NCI-H146 (cell line): ENCODE measurements around the gene ATRNL1.

ENCODE experiments used
- DNase-seq: peaks from one replicate; lab custom pipeline; 2025; lab: John Stamatoyannopoulos, UW

The ATRNL1 gene

GRCh38 chr10:115093286-115093775, at the start of gene ATRNL1:
Gene ATRNL1 (plus strand): TSS chr10:115093365. CDS start chr10:115093751, 386 bp downstream.
- DNase-seq, result peak; percentile 43

- DNase-seq, result no peak
Measured at GRCh38 chr10:115043719-115044118, 49.4 kb upstream of the ATRNL1 start.

GRCh38 chr10:115044891-115045290, 48.3 kb upstream of the ATRNL1 start:
- DNase-seq, result no peak

- no peak for DNase-seq
Measured at GRCh38 chr10:115045499-115045898, 47.7 kb upstream of the ATRNL1 start.

GRCh38 chr10:115046686-115047236, 46.4 kb upstream of the ATRNL1 start:
- DNase-seq, result no peak

- DNase-seq, result no peak
Measured at GRCh38 chr10:115047705-115048104, 45.5 kb upstream of the ATRNL1 start.

- DNase-seq, result no peak
Measured at GRCh38 chr10:115049318-115049717, 43.8 kb upstream of the ATRNL1 start.

- DNase-seq, result no peak
Measured at GRCh38 chr10:115049960-115050359, 43.2 kb upstream of the ATRNL1 start.

GRCh38 chr10:115050375-115051010, 42.7 kb upstream of the ATRNL1 start:
- no peak for DNase-seq

GRCh38 chr10:115051216-115051615, 41.9 kb upstream of the ATRNL1 start:
- no peak for DNase-seq

GRCh38 chr10:115052226-115052625, 40.9 kb upstream of the ATRNL1 start:
- DNase-seq, result no peak

GRCh38 chr10:115052728-115053127, 40.4 kb upstream of the ATRNL1 start:
- no peak for DNase-seq

GRCh38 chr10:115056186-115056585, 37.0 kb upstream of the ATRNL1 start:
- DNase-seq, result no peak

- DNase-seq, result no peak
Measured at GRCh38 chr10:115059301-115059898, 33.8 kb upstream of the ATRNL1 start.

- no peak for DNase-seq
Measured at GRCh38 chr10:115063701-115064658, 29.2 kb upstream of the ATRNL1 start.

GRCh38 chr10:115065801-115066200, 27.4 kb upstream of the ATRNL1 start:
- no peak for DNase-seq

GRCh38 chr10:115066528-115066927, 26.6 kb upstream of the ATRNL1 start:
- DNase-seq, result no peak

- DNase-seq, result no peak
Measured at GRCh38 chr10:115073796-115074195, 19.4 kb upstream of the ATRNL1 start.

GRCh38 chr10:115082506-115082905, 10.7 kb upstream of the ATRNL1 start:
- no peak for DNase-seq

- DNase-seq, result no peak
Measured at GRCh38 chr10:115084277-115084850, 8.8 kb upstream of the ATRNL1 start.

- DNase-seq, result no peak
Measured at GRCh38 chr10:115091161-115091560, 2.0 kb upstream of the ATRNL1 start.

- no peak for DNase-seq
Measured at GRCh38 chr10:115092258-115092554, 959 bp upstream of the ATRNL1 start.
